ENCODE data around the gene DAB2IP. TPM values are rescaled to one million over a fixed set of nuclear protein-coding genes. Genes with fewer than 3 reads are reported as not detected.
"Not testable (repeated sequence)": the region's sequence is repeated elsewhere in the genome, so short reads cannot be mapped to it uniquely, and the experiment has no call there.

The DAB2IP gene
- total and polyA plus RNA-seq, 5 donors from 2014 or later: not detected

- Histone ChIP-seq H3K9me3 (ENCODE audit: control insufficient read depth in 2 of 2, low read length in 2 of 2) (no peaks in the 10 kb centered on the region), H3K27me3 (ENCODE audit: control insufficient read depth, insufficient read depth, low read length) (peaks cover 4% of the 10 kb centered on the region), H3K27ac (ENCODE audit: insufficient read depth, low read length, poor library complexity, severe bottlenecking) (no peak overlapping the region), H3K4me1 (ENCODE audit: control insufficient read depth, insufficient read depth, low read length, poor library complexity, severe bottlenecking) (no peaks in the 10 kb centered on the region), H3K4me3 (ENCODE audit: low read depth, low read length) (no peak overlapping the region), H3K36me3 (ENCODE audit: control insufficient read depth, insufficient read depth, low read length) (no peaks in the 10 kb centered on the region)
- Mint-ChIP-seq H3K9me3 (peaks cover 0 to 2% (median 0%) of the 10 kb centered on the region in 7 donors), H3K4me1 (peaks cover 0 to 2% (median 0%) of the 10 kb centered on the region in 4 donors), H3K4me3 (no peak overlapping the region), H3K27me3 (peaks cover 27% of the 10 kb centered on the region), H3K36me3 (no peaks in the 10 kb centered on the region), H3K27ac (no peak overlapping the region)
- ATAC-seq (ENCODE audit: low read depth in 2 of 2) (no peak), DNase-seq (no peak)
Observed at GRCh38 chr9:121737481-121737931, 86.1 kb downstream of the DAB2IP start.

GRCh38 chr9:121738411-121738810 lies 87.0 kb downstream of the DAB2IP start:
- Histone ChIP-seq H3K4me1 (ENCODE audit: control insufficient read depth, insufficient read depth, low read length, poor library complexity, severe bottlenecking) (no peaks in the 10 kb centered on the region), H3K27ac (ENCODE audit: insufficient read depth, low read length, poor library complexity, severe bottlenecking) (no peak overlapping the region), H3K36me3 (ENCODE audit: control insufficient read depth, insufficient read depth, low read length) (no peaks in the 10 kb centered on the region), H3K4me3 (ENCODE audit: low read depth, low read length) (no peak overlapping the region), H3K27me3 (ENCODE audit: control insufficient read depth, insufficient read depth, low read length) (peaks cover 4% of the 10 kb centered on the region), H3K9me3 (ENCODE audit: control insufficient read depth in 2 of 2, low read length in 2 of 2) (no peaks in the 10 kb centered on the region)
- ATAC-seq (ENCODE audit: low read depth in 2 of 2) (no peak), DNase-seq (no peak)
- H3K4me3 Mint-ChIP-seq: no peak overlapping the region
- no peak overlapping the region for H3K27ac Mint-ChIP-seq
- peaks cover 22% of the 10 kb centered on the region for H3K27me3 Mint-ChIP-seq
- H3K4me1 Mint-ChIP-seq: peaks cover 0 to 2% (median 0%) of the 10 kb centered on the region in 4 donors
- H3K36me3 Mint-ChIP-seq: no peaks in the 10 kb centered on the region
- peaks cover 0 to 2% (median 0%) of the 10 kb centered on the region in 7 donors for H3K9me3 Mint-ChIP-seq

GRCh38 chr9:121738968-121739367 lies 87.5 kb downstream of the DAB2IP start:
- Mint-ChIP-seq H3K4me3 (no peak overlapping the region), H3K27me3 (peaks cover 21% of the 10 kb centered on the region), H3K27ac (no peak overlapping the region), H3K4me1 (peaks cover 0 to 2% (median 0%) of the 10 kb centered on the region in 4 donors), H3K36me3 (no peaks in the 10 kb centered on the region), H3K9me3 (peaks cover 0 to 2% (median 0%) of the 10 kb centered on the region in 7 donors)
- DNase-seq: no peak
- no peaks in the 10 kb centered on the region for H3K36me3 ChIP-seq (ENCODE audit: control insufficient read depth, insufficient read depth, low read length)
- H3K9me3 ChIP-seq (ENCODE audit: control insufficient read depth in 2 of 2, low read length in 2 of 2): no peaks in the 10 kb centered on the region
- H3K27ac ChIP-seq (ENCODE audit: insufficient read depth, low read length, poor library complexity, severe bottlenecking): no peak overlapping the region
- H3K4me3 ChIP-seq (ENCODE audit: low read depth, low read length): no peak overlapping the region
- H3K27me3 ChIP-seq (ENCODE audit: control insufficient read depth, insufficient read depth, low read length): peaks cover 4% of the 10 kb centered on the region
- no peak for ATAC-seq (ENCODE audit: low read depth in 2 of 2)
- no peaks in the 10 kb centered on the region for H3K4me1 ChIP-seq (ENCODE audit: control insufficient read depth, insufficient read depth, low read length, poor library complexity, severe bottlenecking)

- no peaks in the 10 kb centered on the region for H3K9me3 ChIP-seq (ENCODE audit: control insufficient read depth in 2 of 2, low read length in 2 of 2)
- H3K27me3 ChIP-seq (ENCODE audit: control insufficient read depth, insufficient read depth, low read length): peaks cover 4% of the 10 kb centered on the region
- peak overlapping the region in 1 of 3 donors; percentile 24 for H3K27ac Mint-ChIP-seq
- no peaks in the 10 kb centered on the region for H3K36me3 Mint-ChIP-seq
- H3K4me1 Mint-ChIP-seq: peaks cover 0 to 2% (median 0%) of the 10 kb centered on the region in 4 donors
- no peak overlapping the region for H3K27ac ChIP-seq (ENCODE audit: insufficient read depth, low read length, poor library complexity, severe bottlenecking)
- H3K4me3 ChIP-seq (ENCODE audit: low read depth, low read length): no peak overlapping the region
- peaks cover 14% of the 10 kb centered on the region for H3K27me3 Mint-ChIP-seq
- H3K4me1 ChIP-seq (ENCODE audit: control insufficient read depth, insufficient read depth, low read length, poor library complexity, severe bottlenecking): no peaks in the 10 kb centered on the region
- H3K9me3 Mint-ChIP-seq: peaks cover 0 to 2% (median 0%) of the 10 kb centered on the region in 7 donors
- H3K36me3 ChIP-seq (ENCODE audit: control insufficient read depth, insufficient read depth, low read length): no peaks in the 10 kb centered on the region
- DNase-seq (no peak), ATAC-seq (ENCODE audit: low read depth in 2 of 2) (no peak)
- H3K4me3 Mint-ChIP-seq: no peak overlapping the region
Observed at GRCh38 chr9:121739971-121740370, 88.5 kb downstream of the DAB2IP start.

- no peaks in the 10 kb centered on the region for H3K36me3 ChIP-seq (ENCODE audit: control insufficient read depth, insufficient read depth, low read length)
- no peak for ATAC-seq (ENCODE audit: low read depth in 2 of 2)
- DNase-seq: no peak
- H3K9me3 ChIP-seq (ENCODE audit: control insufficient read depth in 2 of 2, low read length in 2 of 2): no peaks in the 10 kb centered on the region
- H3K27me3 Mint-ChIP-seq: peaks cover 4% of the 10 kb centered on the region
- H3K4me3 Mint-ChIP-seq: no peak overlapping the region
- H3K4me1 ChIP-seq (ENCODE audit: control insufficient read depth, insufficient read depth, low read length, poor library complexity, severe bottlenecking): no peaks in the 10 kb centered on the region
- H3K27ac Mint-ChIP-seq: no peak overlapping the region
- no peaks in the 10 kb centered on the region for H3K27me3 ChIP-seq (ENCODE audit: control insufficient read depth, insufficient read depth, low read length)
- no peak overlapping the region for H3K27ac ChIP-seq (ENCODE audit: insufficient read depth, low read length, poor library complexity, severe bottlenecking)
- no peaks in the 10 kb centered on the region for H3K36me3 Mint-ChIP-seq
- H3K4me3 ChIP-seq (ENCODE audit: low read depth, low read length): no peak overlapping the region
- H3K4me1 Mint-ChIP-seq: peaks cover 0 to 2% (median 0%) of the 10 kb centered on the region in 4 donors
- peaks cover 0 to 2% (median 0%) of the 10 kb centered on the region in 7 donors for H3K9me3 Mint-ChIP-seq
Observed at GRCh38 chr9:121741228-121741918, 89.9 kb downstream of the DAB2IP start.

- H3K27ac ChIP-seq (ENCODE audit: insufficient read depth, low read length, poor library complexity, severe bottlenecking); H3K27me3 Mint-ChIP-seq; H3K36me3 ChIP-seq (ENCODE audit: control insufficient read depth, insufficient read depth, low read length); H3K4me1 ChIP-seq (ENCODE audit: control insufficient read depth, insufficient read depth, low read length, poor library complexity, severe bottlenecking); H3K9me3 Mint-ChIP-seq; H3K4me3 Mint-ChIP-seq; ATAC-seq (ENCODE audit: low read depth in 2 of 2); H3K27me3 ChIP-seq (ENCODE audit: control insufficient read depth, insufficient read depth, low read length); H3K4me1 Mint-ChIP-seq; H3K4me3 ChIP-seq (ENCODE audit: low read depth, low read length); H3K36me3 Mint-ChIP-seq; H3K27ac Mint-ChIP-seq; H3K9me3 ChIP-seq (ENCODE audit: control insufficient read depth in 2 of 2, low read length in 2 of 2); DNase-seq: not testable (repeated sequence)
Observed at GRCh38 chr9:121741919-121742283, 90.5 kb downstream of the DAB2IP start.

GRCh38 chr9:121742923-121743322 lies 91.5 kb downstream of the DAB2IP start:
- no peaks in the 10 kb centered on the region for H3K4me1 ChIP-seq (ENCODE audit: control insufficient read depth, insufficient read depth, low read length, poor library complexity, severe bottlenecking)
- no peaks in the 10 kb centered on the region for H3K9me3 ChIP-seq (ENCODE audit: control insufficient read depth in 2 of 2, low read length in 2 of 2)
- H3K36me3 ChIP-seq (ENCODE audit: control insufficient read depth, insufficient read depth, low read length): no peaks in the 10 kb centered on the region
- no peak overlapping the region for H3K4me3 ChIP-seq (ENCODE audit: low read depth, low read length)
- H3K4me1 Mint-ChIP-seq: peaks cover 0 to 11% (median under 1%) of the 10 kb centered on the region in 4 donors
- peaks cover 4% of the 10 kb centered on the region for H3K27me3 Mint-ChIP-seq
- no peaks in the 10 kb centered on the region for H3K27me3 ChIP-seq (ENCODE audit: control insufficient read depth, insufficient read depth, low read length)
- no peak for DNase-seq
- H3K4me3 Mint-ChIP-seq: no peak overlapping the region
- no peak overlapping the region for H3K27ac Mint-ChIP-seq
- H3K27ac ChIP-seq (ENCODE audit: insufficient read depth, low read length, poor library complexity, severe bottlenecking): no peak overlapping the region
- H3K9me3 Mint-ChIP-seq: peaks cover 0 to 2% (median 0%) of the 10 kb centered on the region in 7 donors
- no peak for ATAC-seq (ENCODE audit: low read depth in 2 of 2)
- no peaks in the 10 kb centered on the region for H3K36me3 Mint-ChIP-seq

GRCh38 chr9:121743441-121744001 lies 92.1 kb downstream of the DAB2IP start:
- no peak for ATAC-seq (ENCODE audit: low read depth in 2 of 2)
- Histone ChIP-seq H3K36me3 (ENCODE audit: control insufficient read depth, insufficient read depth, low read length) (no peaks in the 10 kb centered on the region), H3K27ac (ENCODE audit: insufficient read depth, low read length, poor library complexity, severe bottlenecking) (no peak overlapping the region), H3K4me1 (ENCODE audit: control insufficient read depth, insufficient read depth, low read length, poor library complexity, severe bottlenecking) (no peaks in the 10 kb centered on the region), H3K4me3 (ENCODE audit: low read depth, low read length) (no peak overlapping the region), H3K9me3 (ENCODE audit: control insufficient read depth in 2 of 2, low read length in 2 of 2) (no peaks in the 10 kb centered on the region), H3K27me3 (ENCODE audit: control insufficient read depth, insufficient read depth, low read length) (no peaks in the 10 kb centered on the region)
- H3K36me3 Mint-ChIP-seq: no peaks in the 10 kb centered on the region
- peaks cover 0 to 2% (median 0%) of the 10 kb centered on the region in 7 donors for H3K9me3 Mint-ChIP-seq
- no peak for DNase-seq
- H3K4me3 Mint-ChIP-seq: no peak overlapping the region
- H3K27me3 Mint-ChIP-seq: peaks cover 4% of the 10 kb centered on the region
- H3K27ac Mint-ChIP-seq: no peak overlapping the region
- H3K4me1 Mint-ChIP-seq: peaks cover 0 to 17% (median 2%) of the 10 kb centered on the region in 4 donors

Data from CD4-positive, CD25-positive, alpha-beta regulatory T cell (primary cell).